HG03442 (cell line): ENCODE measurements around the gene MB21D2.
"Not testable (repeated sequence)": the region's sequence is repeated elsewhere in the genome, so short reads cannot be mapped to it uniquely, and the experiment has no call there.

Experiments
- ATAC-seq: cut with Tn5 transposase; IDR thresholded peaks from one replicate; pipeline ENCODE4 v1.9.1; 2021; ENCODE audit warnings: mild to moderate bottlenecking, moderate library complexity; ENCODE audit not compliant: unreplicated experiment

MB21D2 gene

GRCh38 chr3:192862408-192863090, 55.1 kb downstream of the MB21D2 start:
- no peak for ATAC-seq

- ATAC-seq, result peak; percentile 66
Measured at GRCh38 chr3:192861972-192862371, 55.7 kb downstream of the MB21D2 start.

GRCh38 chr3:192860454-192860853, 57.2 kb downstream of the MB21D2 start:
- no peak for ATAC-seq

GRCh38 chr3:192858849-192859585, 58.6 kb downstream of the MB21D2 start:
- no peak for ATAC-seq

- no peak for ATAC-seq
Measured at GRCh38 chr3:192857260-192857661, 60.4 kb downstream of the MB21D2 start.

- peak; percentile 20 for ATAC-seq
Measured at GRCh38 chr3:192855434-192855833, 62.2 kb downstream of the MB21D2 start.

GRCh38 chr3:192851821-192852372, 65.8 kb downstream of the MB21D2 start:
- peak; percentile 34 for ATAC-seq

- peak; percentile 73 for ATAC-seq
Measured at GRCh38 chr3:192850451-192850981, 67.1 kb downstream of the MB21D2 start.

- not testable (repeated sequence) for ATAC-seq
Measured at GRCh38 chr3:192849821-192850220, 67.8 kb downstream of the MB21D2 start.

GRCh38 chr3:192848371-192849233, 69.1 kb downstream of the MB21D2 start:
- ATAC-seq, result peak; percentile 26

GRCh38 chr3:192847941-192848340, 69.7 kb downstream of the MB21D2 start:
- no peak for ATAC-seq

- ATAC-seq, result no peak
Measured at GRCh38 chr3:192845526-192845855, 72.2 kb downstream of the MB21D2 start.

- ATAC-seq, result no peak
Measured at GRCh38 chr3:192844836-192845525, 72.7 kb downstream of the MB21D2 start.

GRCh38 chr3:192844486-192844765, 73.2 kb downstream of the MB21D2 start:
- no peak for ATAC-seq

GRCh38 chr3:192843723-192844485, 73.8 kb downstream of the MB21D2 start:
- ATAC-seq, result no peak

GRCh38 chr3:192843119-192843518, 74.5 kb downstream of the MB21D2 start:
- no peak for ATAC-seq

GRCh38 chr3:192842711-192843110, 74.9 kb downstream of the MB21D2 start:
- ATAC-seq, result no peak

- no peak for ATAC-seq
Measured at GRCh38 chr3:192842138-192842537, 75.5 kb downstream of the MB21D2 start.

- ATAC-seq, result no peak
Measured at GRCh38 chr3:192841428-192841827, 76.2 kb downstream of the MB21D2 start.
